ENCODE data around the gene ACTRT3. TPM values are rescaled to one million over a fixed set of nuclear protein-coding genes. Genes with fewer than 3 reads are reported as not detected.

The ACTRT3 gene
- total RNA-seq, 1 experiment from 2014 or later = 1.7 TPM

GRCh38 chr3:169748670-169749069, 20.7 kb downstream of the ACTRT3 start:
- intact Hi-C loops (cut with micrococcal nuclease; ENCODE audit: unreplicated experiment) = loop anchor here (5.0 kb wide), 1 partner anchor 601 kb away; no protein-coding TSS in a partner anchor
- Histone ChIP-seq H3K9me3 (ENCODE audit: control insufficient read depth, insufficient read depth, low read depth, low read length) (no peaks in the 10 kb centered on the region), H3K4me3 (ENCODE audit: low read depth in 2 of 2, low read length in 2 of 2) (no peak overlapping the region), H3K27ac (ENCODE audit: low read length) (no peak overlapping the region), H3K27me3 (ENCODE audit: control insufficient read depth, insufficient read depth, low read length) (peaks cover 49% of the 10 kb centered on the region), H3K4me1 (ENCODE audit: control insufficient read depth, insufficient read depth, low read length) (no peaks in the 10 kb centered on the region), H3K36me3 (ENCODE audit: control insufficient read depth, insufficient read depth, low read length) (no peaks in the 10 kb centered on the region)
- in situ Hi-C loops (cut with HindIII; ENCODE audit: low pct_unique_long_range_greater_than_20kb, low sequenced_read_pairs) = no loop called here
- CTCF ChIA-PET = no interaction called here
- no peak for DNase-seq (ENCODE audit: low read depth, low spot score)
- no peak for TF ChIP-seq REST (IDR thresholded peaks at IDR 0.05; ENCODE audit: insufficient read depth in 1 of 2, low read depth in 2 of 2, low read length in 1 of 2)
- no peak for TF ChIP-seq CTCF (IDR thresholded peaks at IDR 0.05)
- no peak for TF ChIP-seq SIN3A (IDR thresholded peaks at IDR 0.05; ENCODE audit: borderline replicate concordance, insufficient read depth, low read depth, low read length)
- POLR2A ChIA-PET = no interaction called here
- ATAC-seq = no peak
- BruUV-seq (replicated peaks) = no TSS peak

- H3K27me3 ChIP-seq (ENCODE audit: control insufficient read depth, insufficient read depth, low read length) = peaks cover 42% of the 10 kb centered on the region
- intact Hi-C loops (cut with micrococcal nuclease; ENCODE audit: unreplicated experiment) (loop anchor here (5.0 kb wide), 1 partner anchor 600 kb away; no protein-coding TSS in a partner anchor), in situ Hi-C loops (cut with HindIII; ENCODE audit: low pct_unique_long_range_greater_than_20kb, low sequenced_read_pairs) (no loop called here)
- no peaks in the 10 kb centered on the region for H3K9me3 ChIP-seq (ENCODE audit: control insufficient read depth, insufficient read depth, low read depth, low read length)
- no peak overlapping the region for H3K4me3 ChIP-seq (ENCODE audit: low read depth in 2 of 2, low read length in 2 of 2)
- DNase-seq (ENCODE audit: low read depth, low spot score) (no peak), ATAC-seq (0 out of 2 replicates have a peak, but pooled peaks have one; percentile 29)
- no peak overlapping the region for H3K27ac ChIP-seq (ENCODE audit: low read length)
- H3K36me3 ChIP-seq (ENCODE audit: control insufficient read depth, insufficient read depth, low read length) = no peaks in the 10 kb centered on the region
- ChIA-PET POLR2A (no interaction called here), CTCF (interaction anchor here (0.6 kb wide), 1 partner anchor 706 kb away, joined by 7 read pairs; no protein-coding TSS in a partner anchor)
- BruUV-seq (replicated peaks) = no TSS peak
- H3K4me1 ChIP-seq (ENCODE audit: control insufficient read depth, insufficient read depth, low read length) = no peaks in the 10 kb centered on the region
- TF ChIP-seq CTCF (IDR thresholded peaks at IDR 0.05) (no peak), SIN3A (IDR thresholded peaks at IDR 0.05; ENCODE audit: borderline replicate concordance, insufficient read depth, low read depth, low read length) (no peak), REST (IDR thresholded peaks at IDR 0.05; ENCODE audit: insufficient read depth in 1 of 2, low read depth in 2 of 2, low read length in 1 of 2) (no peak)
These were observed 22.4 kb downstream of the ACTRT3 start for GRCh38 chr3:169746924-169747323.
